ENCODE measurements around the gene SERF1B. TPM values are rescaled to one million over a fixed set of nuclear protein-coding genes. Genes with fewer than 3 reads are reported as not detected.

Gene SERF1B
- total RNA-seq, 2 donors from 2014 or later = 33.9 to 36.7 TPM

Other genes with a start within 250 kb of the SERF1B start
- gene SMN2, start 24.4 kb downstream of the SERF1B start, total RNA-seq = 10 to 100 TPM; 10.5 to 15.0 TPM